Common myeloid progenitor, CD34-positive (primary cell): ENCODE data around the gene DENND4B.
"Not testable (repeated sequence)": the region's sequence is repeated elsewhere in the genome, so short reads cannot be mapped to it uniquely, and the experiment has no call there.

Experiments
- CTCF ChIA-PET: fragments of 350-600 bp; sonication (Branson Sonifier 250); formaldehyde crosslinking; loops from one replicate; lab custom pipeline; 2021; ENCODE audit warnings: antibody characterized with exemption; lab: Charles Lee
- POLR2A ChIA-PET: fragments of 350-600 bp; sonication (Branson Sonifier 250); formaldehyde crosslinking; loops from one replicate; lab custom pipeline; 2021; ENCODE audit warnings: antibody characterized with exemption; lab: Charles Lee
- DNase-seq, 3 donors: peaks; one replicate each; pipeline versions ENCODE4 v3.0.0 to v3.0.0-alpha.2; 2013
- H3K27ac ChIP-seq, 2 experiments: 1 replicate in 1 of 2; 2 replicates in 1 of 2; pipeline ENCODE4 v1.7.0; 2013; ENCODE audit warnings: inconsistent platforms in 2 of 2, low read length in 2 of 2, mild to moderate bottlenecking in 2 of 2, low read depth in 1 of 2, moderate library complexity in 1 of 2; ENCODE audit not compliant: severe bottlenecking in 2 of 2, insufficient read depth in 1 of 2, poor library complexity in 1 of 2
- H3K27me3 ChIP-seq, 5 experiments: replicated peaks in 2 of 5; 1 replicate in 3 of 5; 2 replicates in 2 of 5; pipeline versions ENCODE4 v1.6.1 to v1.7.0; 2013; ENCODE audit warnings: low read length in 4 of 5, mild to moderate bottlenecking in 2 of 5, moderate library complexity in 2 of 5, inconsistent platforms in 1 of 5; ENCODE audit not compliant: insufficient read depth in 5 of 5, control insufficient read depth in 4 of 5
- H3K36me3 ChIP-seq, 4 experiments: 1 replicate in 2 of 4; 2 replicates in 2 of 4; pipeline versions ENCODE4 v1.6.1 to v1.7.0; 2013; ENCODE audit warnings: low read length in 3 of 4, control low read depth in 1 of 4, mild to moderate bottlenecking in 1 of 4; ENCODE audit not compliant: control insufficient read depth in 4 of 4, insufficient read depth in 4 of 4
- H3K4me1 ChIP-seq, 4 experiments: 1 replicate in 3 of 4; 2 replicates in 1 of 4; pipeline versions ENCODE4 v1.6.1 to v1.7.1; 2013; ENCODE audit warnings: low read length in 3 of 4, mild to moderate bottlenecking in 3 of 4, control low read depth in 1 of 4, inconsistent platforms in 1 of 4, moderate library complexity in 1 of 4; ENCODE audit not compliant: control insufficient read depth in 4 of 4, insufficient read depth in 4 of 4; ENCODE audit errors: control extremely low read depth in 1 of 4
- H3K4me3 ChIP-seq, 7 experiments: 1 replicate in 4 of 7; 2 replicates in 3 of 7; pipeline versions ENCODE4 v1.5.1 to v1.7.0; 2013; ENCODE audit warnings: mild to moderate bottlenecking in 7 of 7, low read length in 6 of 7, moderate library complexity in 6 of 7, inconsistent platforms in 2 of 7, low read depth in 2 of 7, control low read depth in 1 of 7; ENCODE audit not compliant: insufficient read depth in 4 of 7, control insufficient read depth in 1 of 7; ENCODE audit errors: extremely low read depth in 1 of 7
- H3K9me3 ChIP-seq, 5 experiments: 1 replicate in 4 of 5; 2 replicates in 1 of 5; pipeline versions ENCODE4 v1.6.1 to v1.7.1; 2013; ENCODE audit warnings: low read length in 4 of 5, mild to moderate bottlenecking in 2 of 5, inconsistent platforms in 1 of 5, low read depth in 1 of 5, moderate library complexity in 1 of 5; ENCODE audit not compliant: control insufficient read depth in 4 of 5, insufficient read depth in 2 of 5; ENCODE audit errors: control extremely low read depth in 1 of 5
- WGBS: methylation state at CpG from one replicate; pipeline ENCODE4 v1.1.5; 2013; ENCODE audit not compliant: insufficient coverage; 5-methylcytosine and 5-hydroxymethylcytosine counted together

The DENND4B gene

DNA sequence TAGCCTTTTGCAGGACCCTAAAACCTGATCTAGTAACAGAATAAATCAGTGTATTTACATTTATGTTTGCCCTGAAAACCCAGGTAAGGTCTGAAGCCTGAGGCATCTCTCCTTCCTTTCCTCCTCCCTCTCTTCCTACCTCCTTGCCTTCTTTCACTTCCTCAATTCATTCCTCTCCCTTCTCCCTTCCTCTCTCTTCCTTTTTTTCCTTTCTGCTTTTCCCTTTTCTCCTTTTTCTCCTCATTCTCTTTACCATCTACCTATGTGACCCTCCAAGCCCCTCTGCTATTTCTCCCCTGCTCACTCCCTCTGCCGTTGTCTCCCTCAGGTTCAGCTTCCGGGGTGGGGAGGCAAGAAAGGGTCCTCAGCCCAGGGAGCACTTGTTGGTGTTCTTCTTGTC, 35.2 kb upstream of the DENND4B start:
- H3K4me3 ChIP-seq, POLR2A ChIA-PET, H3K27ac ChIP-seq, H3K9me3 ChIP-seq, DNase-seq, CTCF ChIA-PET, H3K27me3 ChIP-seq: not testable (repeated sequence)
- 100% methylated on average over 2 of the region's 2 CpGs for WGBS
- Histone ChIP-seq H3K36me3 (peaks cover 0 to 12% (median 5%) of the 10 kb centered on the region in 4 experiments), H3K4me1 (peaks cover 18 to 41% (median 30%) of the 10 kb centered on the region in 4 experiments)

DNA sequence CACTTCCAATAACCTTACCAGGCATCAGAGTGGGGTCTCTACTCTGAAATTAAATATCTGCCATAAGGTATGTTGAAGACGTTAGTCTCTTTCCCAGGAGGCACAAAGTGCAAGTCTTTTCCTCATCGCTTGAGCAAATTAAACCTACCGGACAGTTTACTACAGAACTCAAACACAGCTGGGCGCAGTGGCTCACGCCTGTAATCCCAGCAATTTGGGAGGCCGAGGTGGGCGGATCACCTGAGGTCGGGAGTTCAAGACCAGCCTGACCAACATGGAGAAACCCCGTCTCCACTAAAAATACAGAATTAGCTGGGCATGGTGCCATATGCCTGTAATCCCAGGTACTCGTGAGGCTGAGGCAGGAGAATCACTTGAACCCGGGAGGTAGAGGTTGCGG, 32.6 kb upstream of the DENND4B start:
- H3K36me3 ChIP-seq, result peaks cover 6 to 19% (median 17%) of the 10 kb centered on the region in 4 experiments
- not testable (repeated sequence) for H3K9me3 ChIP-seq, DNase-seq, H3K27ac ChIP-seq, H3K27me3 ChIP-seq
- H3K4me1 ChIP-seq, result peaks cover 4 to 33% (median 21%) of the 10 kb centered on the region in 4 experiments
- POLR2A ChIA-PET, result interaction anchor here (0.6 to 2.7 kb wide), 2 partner anchors 11 to 237 kb away, joined by 3 to 10 read pairs; partner anchors contain the start of gene RPS27
- H3K4me3 ChIP-seq, result peak overlapping the region in 1 of 7 experiments; percentile 98
- over 99% methylated on average over 12 of the region's 12 CpGs for WGBS
- CTCF ChIA-PET, result interaction anchor here (0.8 to 9.1 kb wide), 5 partner anchors 7 to 182 kb away, joined by 3 to 65 read pairs (median 8); partner anchors contain the start of genes CREB3L4, DENND4B and RAB13

DNA sequence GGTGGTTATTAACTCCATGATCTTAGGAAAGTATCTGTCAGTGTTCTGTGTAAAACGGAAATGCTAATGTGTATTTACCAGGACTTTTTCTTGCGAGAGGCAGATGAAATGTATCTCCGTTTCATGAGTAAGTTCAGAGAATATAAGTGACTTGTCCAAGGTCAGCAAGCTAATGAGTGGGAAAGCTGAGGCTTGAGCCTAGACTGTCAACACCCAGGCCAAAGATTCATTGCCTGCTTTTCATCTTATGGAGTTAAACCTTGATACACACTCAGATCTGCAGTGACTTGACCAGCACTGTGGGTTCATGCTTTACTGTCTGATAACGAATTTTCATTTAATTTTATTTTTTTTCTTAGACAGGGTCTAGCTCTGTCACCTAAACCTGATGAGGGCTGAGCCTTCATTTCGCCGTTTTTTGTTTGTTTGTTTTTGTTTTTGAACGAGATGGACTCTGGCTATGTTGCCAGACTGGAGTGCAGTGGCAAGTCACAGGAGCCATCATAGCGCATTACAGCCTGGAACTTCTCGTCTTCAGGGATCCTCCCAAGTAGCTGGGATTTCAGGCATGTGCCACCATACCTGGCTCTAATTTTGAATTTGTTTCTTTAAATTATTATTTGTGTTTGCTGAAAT, 31.9 kb upstream of the DENND4B start:
- POLR2A ChIA-PET, result interaction anchor here (0.6 to 2.7 kb wide), 4 partner anchors 11 to 238 kb away, joined by 3 to 25 read pairs (median 9); partner anchors contain the start of genes CREB3L4, DENND4B and RPS27

DNA sequence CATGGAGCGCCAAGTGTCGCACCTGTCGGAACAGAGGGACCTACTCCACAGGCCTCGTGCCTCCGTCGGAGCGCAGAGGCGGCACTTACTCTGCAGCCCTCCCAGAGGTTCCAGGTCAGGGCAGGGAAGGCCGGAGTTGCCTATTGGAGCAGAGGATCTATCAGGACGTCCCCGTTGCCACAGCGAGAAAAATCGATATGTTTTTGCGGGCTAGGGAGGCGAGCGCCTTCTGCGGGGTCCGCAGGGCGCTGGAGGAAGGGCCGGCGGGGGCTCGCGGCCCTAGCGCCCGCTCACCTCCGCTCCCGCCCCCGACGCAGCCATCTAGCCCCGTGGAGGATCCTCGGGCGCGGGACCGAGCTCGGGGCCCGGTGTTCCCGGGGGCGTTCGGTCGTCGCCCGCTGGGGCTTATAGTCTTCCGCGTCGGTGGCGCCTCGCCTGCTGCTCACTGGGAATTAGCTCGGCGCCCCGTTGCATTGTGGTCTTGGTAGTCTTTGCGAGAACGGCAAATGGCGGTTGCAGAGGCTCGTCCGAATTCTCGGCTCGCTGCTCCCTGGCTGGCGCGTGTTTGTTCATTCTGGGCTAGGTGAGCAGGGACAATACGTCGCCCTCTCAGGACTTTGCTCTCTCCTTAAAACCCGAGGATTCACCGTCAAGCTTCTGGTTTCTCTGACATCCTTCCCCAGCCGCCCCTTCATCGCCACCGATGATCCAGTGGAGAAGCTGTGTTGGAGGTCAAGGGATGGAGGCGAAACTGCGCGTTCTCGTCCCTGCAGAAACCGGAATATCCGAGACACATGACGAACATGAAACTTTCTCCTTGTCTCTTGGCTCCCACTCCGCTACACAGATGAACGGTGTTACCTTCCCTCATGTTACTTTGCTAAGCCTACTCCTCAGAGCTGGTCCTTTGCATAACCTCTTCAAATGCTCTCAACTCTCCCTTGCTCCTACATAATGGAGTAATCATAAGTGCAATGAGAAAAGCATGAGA, 31.0 kb upstream of the DENND4B start, which contains the start of gene JTB:
TSS of gene JTB (minus strand) at position 425 of the 991 bp plus-strand sequence. CDS start at position 3, 422 bp downstream.
- Histone ChIP-seq H3K4me1 (peaks cover 4 to 35% (median 22%) of the 10 kb centered on the region in 4 experiments), H3K27me3 (no peaks in the 10 kb centered on the region), H3K9me3 (no peaks in the 10 kb centered on the region), H3K27ac (peak within 1 kb of the TSS; percentile 75 to 93), H3K4me3 (peak within 1 kb of the TSS; percentile 80 to 98 (median 88)), H3K36me3 (peaks cover 11 to 32% (median 26%) of the 10 kb centered on the region in 4 experiments)
- DNase-seq, result peak; percentile 78 to 91 (median 88)
- ChIA-PET CTCF (interaction anchor here (0.5 to 9.1 kb wide), 12 partner anchors 9 to 279 kb away, joined by 3 to 65 read pairs (median 5); partner anchors contain the start of genes CREB3L4, DENND4B, RAB13 and SLC39A1), POLR2A (interaction anchor here (0.5 to 2.7 kb wide), 7 partner anchors 8 to 1514 kb away, joined by 3 to 25 read pairs (median 6); partner anchors contain the start of genes CREB3L4, DENND4B, RAB13 and RPS27)
- 0% methylated on average over 72 of the region's 75 CpGs for WGBS

More for the DNA sequence above, 31.9 kb upstream of the DENND4B start:
- Histone ChIP-seq H3K27ac (peak overlapping the region in 1 of 2 experiments; percentile 93), H3K4me3 (peak overlapping the region in 6 of 7 experiments; percentile 80 to 98 (median 90)), H3K4me1 (peaks cover 4 to 32% (median 20%) of the 10 kb centered on the region in 4 experiments), H3K36me3 (peaks cover 11 to 26% (median 23%) of the 10 kb centered on the region in 4 experiments), H3K27me3 (no peaks in the 10 kb centered on the region), H3K9me3 (no peaks in the 10 kb centered on the region)
- CTCF ChIA-PET, result interaction anchor here (0.6 to 9.1 kb wide), 11 partner anchors 8 to 245 kb away, joined by 3 to 65 read pairs (median 6); partner anchors contain the start of genes CREB3L4, DENND4B, RAB13 and SLC39A1
- DNase-seq, result no peak
- WGBS, result 84% methylated on average over 6 of the region's 9 CpGs

DNA sequence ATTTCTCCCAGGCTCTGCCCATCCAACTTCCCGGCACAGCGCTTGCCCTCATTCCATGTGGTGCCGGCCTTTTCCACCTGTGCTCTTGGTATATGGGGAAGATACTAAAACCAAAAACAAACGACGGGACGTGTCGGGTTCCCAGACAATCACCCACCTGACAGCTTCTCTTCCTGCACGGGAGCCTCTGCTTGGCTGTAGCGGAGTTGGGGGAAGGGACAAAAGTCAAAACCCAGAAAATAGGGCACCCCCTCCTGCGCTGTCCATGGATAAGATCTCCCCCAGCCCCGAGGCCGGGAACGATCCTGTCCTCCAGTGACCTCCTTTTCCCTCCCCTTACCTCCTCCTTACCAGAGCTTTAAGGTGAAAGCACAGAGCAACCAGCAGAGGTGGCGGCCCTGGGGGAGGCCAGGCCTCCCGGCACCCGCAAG, 30.3 kb upstream of the DENND4B start:
- peaks cover 4 to 37% (median 28%) of the 10 kb centered on the region in 4 experiments for H3K4me1 ChIP-seq
- POLR2A ChIA-PET, result interaction anchor here (0.6 to 2.7 kb wide), 5 partner anchors 9 to 1514 kb away, joined by 3 to 25 read pairs (median 8); partner anchors contain the start of genes CREB3L4, DENND4B, RAB13 and RPS27

DNA sequence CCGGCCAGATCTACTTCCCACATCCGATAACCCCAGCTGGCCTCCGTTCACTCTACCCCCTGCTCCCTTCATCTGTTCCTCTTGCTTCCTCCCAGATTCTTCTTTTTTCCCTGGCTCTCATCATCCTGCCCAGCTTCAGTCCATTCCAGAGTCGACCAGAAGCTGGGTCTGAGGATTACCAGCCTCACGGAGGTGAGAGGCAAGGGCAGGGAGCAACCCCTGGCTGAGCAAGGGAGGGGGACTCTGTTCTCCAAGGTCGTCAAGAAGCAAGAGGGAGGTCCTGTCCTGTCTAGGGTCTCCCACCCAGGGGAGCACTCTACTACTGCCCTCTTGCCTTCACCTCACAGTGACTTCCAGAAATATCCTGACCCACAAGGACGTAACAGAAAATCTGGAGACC, 27.0 kb upstream of the DENND4B start:
- peak overlapping the region in 1 of 2 experiments; percentile 11 for H3K27ac ChIP-seq
- H3K4me3 ChIP-seq, result no peak overlapping the region
- H3K36me3 ChIP-seq, result peaks cover 11 to 40% (median 24%) of the 10 kb centered on the region in 4 experiments
- CTCF ChIA-PET, result interaction anchor here (1.1 to 9.1 kb wide), 3 partner anchors 13 to 52 kb away, joined by 3 to 65 read pairs (median 9); partner anchors contain the start of genes DENND4B and RAB13
- H3K4me1 ChIP-seq, result peaks cover 4 to 50% (median 37%) of the 10 kb centered on the region in 4 experiments
- no peaks in the 10 kb centered on the region for H3K9me3 ChIP-seq
- no peak for DNase-seq
- WGBS, result 91% methylated on average over 6 of the region's 7 CpGs
- POLR2A ChIA-PET, result interaction anchor here (0.9 to 1.0 kb wide), 2 partner anchors 15 to 51 kb away, joined by 3 read pairs; partner anchors contain the start of genes CRTC2 and GATAD2B
- H3K27me3 ChIP-seq, result no peaks in the 10 kb centered on the region

More for the DNA sequence above, 30.3 kb upstream of the DENND4B start:
- CTCF ChIA-PET, result interaction anchor here (0.5 to 9.1 kb wide), 13 partner anchors 10 to 278 kb away, joined by 3 to 65 read pairs (median 5); partner anchors contain the start of genes CREB3L4, DENND4B, RAB13 and SLC39A1
- Histone ChIP-seq H3K9me3 (no peaks in the 10 kb centered on the region), H3K4me3 (peak overlapping the region; percentile 80 to 98 (median 88)), H3K27me3 (no peaks in the 10 kb centered on the region), H3K27ac (peak overlapping the region; percentile 75 to 93), H3K36me3 (peaks cover 11 to 38% (median 27%) of the 10 kb centered on the region in 4 experiments)
- DNase-seq, result no peak
- WGBS, result 0% methylated on average over 11 of the region's 16 CpGs
